Tibial nerve (tissue), 4 donors: ENCODE results near the gene DNAAF5.

Experiments
- CTCF ChIP-seq, 5 experiments: fragments of 200-600 bp in 3 of 5; fragments of 450-650 bp in 2 of 5; sonication (generic) in 3 of 5; IDR thresholded peaks; one replicate each; pipeline ENCODE4 v1.5.1; 2016 to 2019; ENCODE audit warnings: antibody characterized with exemption in 5 of 5, mild to moderate bottlenecking in 3 of 5, moderate library complexity in 2 of 5
- EP300 ChIP-seq, 2 donors: sonication (generic); formaldehyde crosslinking; IDR thresholded peaks; one replicate each; pipeline ENCODE4 v1.6.1; 2017; ENCODE audit warnings: antibody characterized with exemption in 2 of 2, mild to moderate bottlenecking in 1 of 2
- POLR2A ChIP-seq, 2 donors: fragments of 450-650 bp; IDR thresholded peaks; one replicate each; pipeline ENCODE4 v1.6.1; 2017; ENCODE audit warnings: antibody characterized with exemption in 2 of 2, mild to moderate bottlenecking in 2 of 2, moderate library complexity in 2 of 2

DNA sequence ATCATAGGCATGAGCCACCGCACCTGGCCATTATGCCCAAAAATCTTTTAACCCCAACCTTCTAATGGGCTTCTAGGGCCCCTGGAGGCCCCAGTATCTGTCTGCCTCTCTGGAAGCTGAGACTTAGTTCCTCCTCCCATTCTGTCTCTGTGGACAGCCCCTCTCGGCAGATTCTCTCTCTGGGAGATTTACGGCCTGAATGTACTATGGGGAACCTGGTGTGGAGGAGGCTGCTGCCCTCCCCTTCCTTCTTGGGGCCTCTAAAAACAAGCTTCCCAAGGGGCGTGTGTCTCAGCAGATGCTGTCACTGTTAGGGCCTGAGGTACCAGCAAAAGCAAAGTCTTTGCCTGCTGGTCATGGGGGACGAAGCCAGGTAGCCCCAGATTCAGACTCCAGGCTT is 36.4 kb downstream of the DNAAF5 start:
- TF ChIP-seq CTCF (IDR thresholded peaks at IDR 0.05) (no peak), POLR2A (IDR thresholded peaks at IDR 0.05) (no peak), EP300 (IDR thresholded peaks at IDR 0.05) (no peak)
